Hepatocyte (in vitro differentiated cells): ENCODE data around the gene CCNG1. TPM values are rescaled to one million over a fixed set of nuclear protein-coding genes. Genes with fewer than 3 reads are reported as not detected.
"Not testable (repeated sequence)": the region's sequence is repeated elsewhere in the genome, so short reads cannot be mapped to it uniquely, and the experiment has no call there.

Experiments used
- DNase-seq: peaks from one replicate; pipeline ENCODE4 v3.0.0-alpha.2; 2016; ENCODE audit warnings: low spot score
- H2AFZ ChIP-seq: fragments of 200-600 bp; sonication (generic); 2 replicates; pipeline ENCODE4 v1.6.0; 2016; ENCODE audit warnings: antibody characterized with exemption, mild to moderate bottlenecking
- H3K27ac ChIP-seq: fragments of 200-600 bp; sonication (generic); 2 replicates; pipeline ENCODE4 v1.5.1; 2016; ENCODE audit warnings: mild to moderate bottlenecking
- H3K27me3 ChIP-seq: fragments of 200-600 bp; sonication (generic); 2 replicates; pipeline ENCODE4 v1.6.1; 2016
- H3K36me3 ChIP-seq: fragments of 200-600 bp; sonication (generic); replicated peaks from 2 replicates; pipeline ENCODE4 v1.5.1; 2016; ENCODE audit warnings: low read depth; ENCODE audit not compliant: insufficient read depth
- H3K4me1 ChIP-seq: fragments of 200-600 bp; sonication (generic); 2 replicates; pipeline ENCODE4 v1.5.1; 2016; ENCODE audit warnings: mild to moderate bottlenecking, moderate library complexity; ENCODE audit not compliant: insufficient read depth
- H3K4me2 ChIP-seq: fragments of 200-600 bp; sonication (generic); 2 replicates; pipeline ENCODE4 v1.6.0; 2016
- H3K4me3 ChIP-seq: fragments of 200-600 bp; sonication (generic); 2 replicates; pipeline ENCODE4 v1.5.1; 2016; ENCODE audit warnings: mild to moderate bottlenecking
- H3K79me2 ChIP-seq: fragments of 200-600 bp; sonication (generic); 2 replicates; pipeline ENCODE4 v1.6.0; 2017; ENCODE audit warnings: mild to moderate bottlenecking
- H3K9me2 ChIP-seq: fragments of 200-600 bp; sonication (generic); replicated peaks from 2 replicates; pipeline ENCODE4 v1.6.0; 2017; ENCODE audit warnings: mild to moderate bottlenecking; ENCODE audit not compliant: insufficient read depth
- H3K9me3 ChIP-seq: fragments of 200-600 bp; sonication (generic); 2 replicates; pipeline ENCODE4 v1.5.1; 2016; ENCODE audit warnings: low read depth, mild to moderate bottlenecking
- H4K20me1 ChIP-seq: fragments of 200-600 bp; sonication (generic); 2 replicates; pipeline ENCODE4 v1.6.0; 2016; ENCODE audit warnings: mild to moderate bottlenecking; ENCODE audit not compliant: insufficient read depth, poor library complexity, severe bottlenecking
- EZH2 ChIP-seq: fragments of 200-600 bp; sonication (generic); IDR thresholded peaks from 2 replicates; pipeline ENCODE4 v1.6.1; 2016; ENCODE audit warnings: antibody characterized with exemption, mild to moderate bottlenecking, borderline replicate concordance
- EZH2phosphoT487 ChIP-seq: fragments of 200-600 bp; sonication (generic); IDR thresholded peaks from one replicate; pipeline ENCODE4 v1.6.1; 2018; ENCODE audit warnings: antibody characterized with exemption, mild to moderate bottlenecking, low read depth, moderate library complexity; ENCODE audit not compliant: unreplicated experiment, severe bottlenecking
- WGBS: methylation state at CpG from one replicate; pipeline ENCODE4 v1.1.6; 2016; ENCODE audit warnings: low lambda C conversion rate; ENCODE audit errors: missing lambda C conversion rate; 5-methylcytosine and 5-hydroxymethylcytosine counted together
- polyA plus RNA-seq: library from polyadenylated mRNA; unstranded; fragments of >200 nt; fragmentation: Nextera tagmentation; extraction: Ambion mirVana; gene quantifications from 2 replicates; pipeline ENCODE4 v1.2.1, GENCODE V29; 2016
- total RNA-seq: library from RNA; depleted of rRNA; stranded (reverse); fragments of >200 nt; gene quantifications from 2 replicates; pipeline ENCODE4 v1.2.3, GENCODE V29; 2014
- TF ChIP-seq, protein P1 (sequence below): fragments of 200-600 bp; sonication (generic); IDR thresholded peaks from 2 replicates; pipeline ENCODE4 v1.5.1; 2016; ENCODE audit warnings: antibody characterized with exemption, mild to moderate bottlenecking; ENCODE audit not compliant: poor library complexity

Gene CCNG1, protein sequence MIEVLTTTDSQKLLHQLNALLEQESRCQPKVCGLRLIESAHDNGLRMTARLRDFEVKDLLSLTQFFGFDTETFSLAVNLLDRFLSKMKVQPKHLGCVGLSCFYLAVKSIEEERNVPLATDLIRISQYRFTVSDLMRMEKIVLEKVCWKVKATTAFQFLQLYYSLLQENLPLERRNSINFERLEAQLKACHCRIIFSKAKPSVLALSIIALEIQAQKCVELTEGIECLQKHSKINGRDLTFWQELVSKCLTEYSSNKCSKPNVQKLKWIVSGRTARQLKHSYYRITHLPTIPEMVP
- total RNA-seq = 332 and 390 TPM in 2 replicates
- 141 and 158 TPM in 2 replicates for polyA plus RNA-seq

DNA sequence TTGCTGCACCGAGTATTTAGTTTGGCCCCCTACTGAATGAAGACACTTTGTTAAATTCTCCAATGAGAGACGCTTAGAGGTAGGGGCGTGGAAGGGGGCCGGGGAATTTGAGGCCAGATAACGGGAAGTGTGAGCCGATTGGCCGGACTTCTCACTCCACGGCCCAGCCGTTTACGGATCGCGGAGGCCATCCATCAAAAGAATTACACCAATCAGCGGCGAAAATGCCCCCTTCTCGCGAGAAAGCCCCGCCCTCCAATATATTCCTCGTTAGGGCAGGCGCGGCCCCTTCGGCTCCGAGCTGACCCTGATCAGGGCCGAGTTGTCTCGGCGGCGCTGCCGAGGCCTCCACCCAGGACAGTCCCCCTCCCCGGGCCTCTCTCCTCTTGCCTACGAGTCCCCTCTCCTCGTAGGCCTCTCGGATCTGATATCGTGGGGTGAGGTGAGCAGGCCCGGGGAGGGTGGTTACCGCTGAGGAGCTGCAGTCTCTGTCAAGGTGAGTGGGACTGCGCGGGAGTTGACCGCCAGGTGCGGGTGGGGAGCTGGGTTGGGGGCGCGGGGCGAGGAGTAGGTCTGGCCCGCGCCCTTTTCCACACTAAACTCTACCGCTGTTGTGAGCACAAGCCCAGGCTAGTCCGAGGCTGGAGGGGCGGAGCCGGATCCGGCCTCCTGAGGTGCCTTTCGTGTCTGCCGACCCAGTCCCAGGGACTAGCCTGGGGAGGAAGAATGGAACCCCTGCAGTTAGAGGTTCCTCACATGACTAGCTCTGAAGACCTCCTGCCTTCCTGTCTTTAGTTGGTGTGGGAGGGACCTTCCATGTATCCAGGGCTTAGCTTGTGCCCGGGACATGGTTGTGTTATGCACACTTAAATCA, at the start of gene CCNG1:
Gene CCNG1 (plus strand): TSS at position 287 of the 874 bp plus-strand sequence. CDS start 1,662 bp downstream, outside the sequence.
- Histone ChIP-seq H3K4me1 (peaks cover 27% of the 10 kb centered on the region), H3K9me3 (no peaks in the 10 kb centered on the region), H3K27ac (peak within 1 kb of the TSS; percentile 96), H2AFZ (peak within 1 kb of the TSS; percentile 38), H3K79me2 (peaks cover 50% of the 10 kb centered on the region), H3K9me2 (no peaks in the 10 kb centered on the region), H3K4me2 (peak within 1 kb of the TSS; percentile 80), H3K27me3 (no peaks in the 10 kb centered on the region), H3K36me3 (no peaks in the 10 kb centered on the region), H3K4me3 (peak within 1 kb of the TSS; percentile 68), H4K20me1 (peaks cover 39% of the 10 kb centered on the region)
- 2% methylated on average over 44 of the region's 51 CpGs for WGBS
- peak; percentile 97 for DNase-seq
- TF ChIP-seq, protein P1, sequence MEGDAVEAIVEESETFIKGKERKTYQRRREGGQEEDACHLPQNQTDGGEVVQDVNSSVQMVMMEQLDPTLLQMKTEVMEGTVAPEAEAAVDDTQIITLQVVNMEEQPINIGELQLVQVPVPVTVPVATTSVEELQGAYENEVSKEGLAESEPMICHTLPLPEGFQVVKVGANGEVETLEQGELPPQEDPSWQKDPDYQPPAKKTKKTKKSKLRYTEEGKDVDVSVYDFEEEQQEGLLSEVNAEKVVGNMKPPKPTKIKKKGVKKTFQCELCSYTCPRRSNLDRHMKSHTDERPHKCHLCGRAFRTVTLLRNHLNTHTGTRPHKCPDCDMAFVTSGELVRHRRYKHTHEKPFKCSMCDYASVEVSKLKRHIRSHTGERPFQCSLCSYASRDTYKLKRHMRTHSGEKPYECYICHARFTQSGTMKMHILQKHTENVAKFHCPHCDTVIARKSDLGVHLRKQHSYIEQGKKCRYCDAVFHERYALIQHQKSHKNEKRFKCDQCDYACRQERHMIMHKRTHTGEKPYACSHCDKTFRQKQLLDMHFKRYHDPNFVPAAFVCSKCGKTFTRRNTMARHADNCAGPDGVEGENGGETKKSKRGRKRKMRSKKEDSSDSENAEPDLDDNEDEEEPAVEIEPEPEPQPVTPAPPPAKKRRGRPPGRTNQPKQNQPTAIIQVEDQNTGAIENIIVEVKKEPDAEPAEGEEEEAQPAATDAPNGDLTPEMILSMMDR = no peak
- no peak for TF ChIP-seq EZH2phosphoT487
- no peak for TF ChIP-seq EZH2

DNA sequence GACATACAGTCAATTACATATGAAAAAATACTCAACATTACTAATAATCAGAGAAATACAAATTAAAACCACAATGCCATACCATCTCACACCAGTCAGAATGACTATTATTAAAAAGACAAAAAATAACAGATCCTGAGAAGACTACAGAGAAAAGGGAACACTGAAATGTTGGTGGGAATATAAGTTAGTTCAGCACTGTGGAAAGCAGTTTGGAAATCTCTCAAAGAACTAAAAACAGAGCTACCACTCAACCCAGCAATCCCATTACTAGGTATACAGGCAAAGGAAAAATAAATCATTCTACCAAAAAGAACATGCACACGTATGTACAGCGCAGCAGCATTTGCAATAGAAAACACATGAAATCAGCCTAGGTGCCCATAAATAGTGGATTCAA, 41.6 kb upstream of the CCNG1 start:
- H3K9me3 ChIP-seq = no peaks in the 10 kb centered on the region

DNA sequence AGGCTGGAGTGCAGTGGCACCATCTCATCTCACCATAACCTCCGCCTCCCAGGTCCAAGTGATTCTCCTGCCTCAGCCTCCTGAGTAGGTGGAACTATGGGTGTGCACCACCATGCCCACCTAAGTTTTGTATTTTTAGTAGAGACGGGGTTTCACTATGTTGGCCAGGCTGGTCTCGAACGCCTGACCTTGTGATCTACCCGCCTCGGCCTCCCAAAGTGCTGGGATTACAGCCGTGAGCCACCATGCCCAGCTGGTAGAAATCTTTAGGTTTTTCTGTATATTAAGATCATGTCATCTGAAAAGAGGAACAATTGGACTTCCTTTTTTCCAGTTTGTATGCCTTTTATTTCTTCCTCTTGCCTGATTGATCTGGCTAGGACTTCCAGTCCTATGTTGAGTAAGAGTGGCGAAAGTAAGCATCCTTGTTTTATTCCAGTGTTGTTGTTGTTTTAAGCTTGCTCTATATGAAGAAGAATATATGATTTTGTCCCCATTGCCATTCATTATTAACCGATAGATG, 40.5 kb upstream of the CCNG1 start:
- peak overlapping the region; percentile 59 for H3K27ac ChIP-seq
- H2AFZ ChIP-seq, H3K4me3 ChIP-seq, H3K4me1 ChIP-seq, H3K9me3 ChIP-seq, H3K79me2 ChIP-seq, H4K20me1 ChIP-seq, H3K9me2 ChIP-seq, DNase-seq, H3K27me3 ChIP-seq, H3K36me3 ChIP-seq: not testable (repeated sequence)
- 91% methylated on average over 9 of the region's 9 CpGs for WGBS
- peak overlapping the region; percentile 39 for H3K4me2 ChIP-seq

More for the DNA sequence above, 41.6 kb upstream of the CCNG1 start:
- no peak overlapping the region for H3K4me3 ChIP-seq
- H4K20me1 ChIP-seq = no peaks in the 10 kb centered on the region
- DNase-seq = no peak
- no peaks in the 10 kb centered on the region for H3K79me2 ChIP-seq
- H3K4me1 ChIP-seq = no peaks in the 10 kb centered on the region
- no peaks in the 10 kb centered on the region for H3K36me3 ChIP-seq
- no peak overlapping the region for H3K4me2 ChIP-seq
- H2AFZ ChIP-seq = no peak overlapping the region
- 97% methylated on average over 2 of the region's 2 CpGs for WGBS
- no peak overlapping the region for H3K27ac ChIP-seq
- TF ChIP-seq EZH2 = no peak
- TF ChIP-seq EZH2phosphoT487 = no peak
- TF ChIP-seq, protein P1 = no peak
- no peaks in the 10 kb centered on the region for H3K9me2 ChIP-seq
- no peaks in the 10 kb centered on the region for H3K27me3 ChIP-seq

DNA sequence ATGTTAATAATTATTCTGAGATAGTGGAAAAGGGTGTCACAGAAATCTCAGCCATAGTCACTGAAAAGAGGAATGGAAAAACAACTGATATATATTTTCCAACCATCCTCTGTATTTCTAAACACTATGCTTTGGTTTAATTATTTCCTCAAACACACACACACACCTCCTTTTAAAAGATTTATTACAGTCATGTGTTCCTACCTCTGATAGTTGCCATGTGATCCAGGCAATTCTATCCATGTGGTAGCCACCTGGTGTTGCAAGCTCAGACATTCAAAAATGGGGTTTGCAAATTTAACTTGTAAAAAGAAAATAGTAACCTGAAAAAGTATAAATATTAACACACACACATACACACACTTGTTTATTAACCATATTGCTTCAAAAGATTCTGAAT, 40.0 kb upstream of the CCNG1 start:
- H2AFZ ChIP-seq = no peak overlapping the region
- peak overlapping the region; percentile 39 for H3K4me2 ChIP-seq
- no peaks in the 10 kb centered on the region for H3K79me2 ChIP-seq
- H3K9me2 ChIP-seq = no peaks in the 10 kb centered on the region
- H3K4me3 ChIP-seq = no peak overlapping the region
- H3K4me1 ChIP-seq = no peaks in the 10 kb centered on the region
- TF ChIP-seq EZH2 (no peak), EZH2phosphoT487 (no peak)
- TF ChIP-seq, protein P1 = no peak
- H3K27me3 ChIP-seq = no peaks in the 10 kb centered on the region
- peak; percentile 32 for DNase-seq
- H4K20me1 ChIP-seq = no peaks in the 10 kb centered on the region
- H3K36me3 ChIP-seq = no peaks in the 10 kb centered on the region
- H3K27ac ChIP-seq = peak overlapping the region; percentile 31
- no peaks in the 10 kb centered on the region for H3K9me3 ChIP-seq
